Adrenal gland (tissue), 5 donors: ENCODE data around the gene NOVA2.

Source experiments
- CTCF ChIP-seq, 6 experiments: fragments of 450-650 bp in 4 of 6; fragments of 200-600 bp in 2 of 6; sonication (generic) in 1 of 6; IDR thresholded peaks; 1 replicate in 5 of 6; 2 replicates in 1 of 6; pipeline versions ENCODE4 v1.5.1 to v1.8.0; 2016 to 2021; ENCODE audit warnings: antibody characterized with exemption in 6 of 6, mild to moderate bottlenecking in 2 of 6, moderate library complexity in 1 of 6
- POLR2A ChIP-seq, 2 donors: fragments of 450-650 bp; IDR thresholded peaks; one replicate each; pipeline ENCODE4 v1.6.1; 2017; ENCODE audit warnings: antibody characterized with exemption in 2 of 2, mild to moderate bottlenecking in 2 of 2, moderate library complexity in 1 of 2
- donor health status: DM: no; HTN: no; CAD: no.

GRCh38 chr19:45900738-45901431 is 72.8 kb downstream of the NOVA2 start:
- TF ChIP-seq CTCF (IDR thresholded peaks at IDR 0.05) (no peak), POLR2A (IDR thresholded peaks at IDR 0.05) (no peak)
